Measurements from ENCODE around the gene PPDPF. TPM values are rescaled to one million over a fixed set of nuclear protein-coding genes. Genes with fewer than 3 reads are reported as not detected.

The PPDPF gene
- total RNA-seq, 2 experiments from 2014 or later = 34.9 to 117 TPM

- Histone ChIP-seq H3K36me3 (ENCODE audit: insufficient read depth, low read length) (peaks cover 21% of the 10 kb centered on the region), H2AFZ (ENCODE audit: low read length) (no peak overlapping the region), H3K27ac (ENCODE audit: low read depth, low read length, poor library complexity, severe bottlenecking) (no peak overlapping the region), H3K9me2 (ENCODE audit: insufficient read depth, low read length) (no peaks in the 10 kb centered on the region), H3K4me1 (ENCODE audit: insufficient read depth, low read length, poor library complexity, severe bottlenecking) (peaks cover 11% of the 10 kb centered on the region), H3K79me2 (ENCODE audit: insufficient read depth, low read depth, low read length) (no peaks in the 10 kb centered on the region; the same call in 1 of the 2 replicates), H3K4me3 (ENCODE audit: low read depth, low read length, poor library complexity, severe bottlenecking) (no peak overlapping the region), H3K4me2 (ENCODE audit: low read length) (0 out of 2 replicates have a peak overlapping the region, but pooled peaks have one; percentile 17), H4K20me1 (ENCODE audit: insufficient read depth, low read length) (no peaks in the 10 kb centered on the region), H3K9me3 (ENCODE audit: low read length) (peaks cover 6% of the 10 kb centered on the region; the same call in 1 of the 2 replicates)
- POLR2A ChIA-PET = no interaction called here
- TF ChIP-seq, protein P1, sequence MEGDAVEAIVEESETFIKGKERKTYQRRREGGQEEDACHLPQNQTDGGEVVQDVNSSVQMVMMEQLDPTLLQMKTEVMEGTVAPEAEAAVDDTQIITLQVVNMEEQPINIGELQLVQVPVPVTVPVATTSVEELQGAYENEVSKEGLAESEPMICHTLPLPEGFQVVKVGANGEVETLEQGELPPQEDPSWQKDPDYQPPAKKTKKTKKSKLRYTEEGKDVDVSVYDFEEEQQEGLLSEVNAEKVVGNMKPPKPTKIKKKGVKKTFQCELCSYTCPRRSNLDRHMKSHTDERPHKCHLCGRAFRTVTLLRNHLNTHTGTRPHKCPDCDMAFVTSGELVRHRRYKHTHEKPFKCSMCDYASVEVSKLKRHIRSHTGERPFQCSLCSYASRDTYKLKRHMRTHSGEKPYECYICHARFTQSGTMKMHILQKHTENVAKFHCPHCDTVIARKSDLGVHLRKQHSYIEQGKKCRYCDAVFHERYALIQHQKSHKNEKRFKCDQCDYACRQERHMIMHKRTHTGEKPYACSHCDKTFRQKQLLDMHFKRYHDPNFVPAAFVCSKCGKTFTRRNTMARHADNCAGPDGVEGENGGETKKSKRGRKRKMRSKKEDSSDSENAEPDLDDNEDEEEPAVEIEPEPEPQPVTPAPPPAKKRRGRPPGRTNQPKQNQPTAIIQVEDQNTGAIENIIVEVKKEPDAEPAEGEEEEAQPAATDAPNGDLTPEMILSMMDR (conservative IDR thresholded peaks at IDR 0.05; ENCODE audit: low read length) = no peak
- TF ChIP-seq EZH2phosphoT487 (IDR thresholded peaks at IDR 0.05; ENCODE audit: borderline replicate concordance, low read depth, low read length) = no peak
- intact Hi-C loops (cut with micrococcal nuclease; ENCODE audit: unreplicated experiment) = no loop called here
- no peak for DNase-seq (ENCODE audit: low spot score)
- BruUV-seq (replicated peaks) = no TSS peak
- CTCF ChIA-PET (ENCODE audit: unreplicated experiment) = interaction anchor here (1.0 kb wide), 1 partner anchor 15 kb away, joined by 3 read pairs; the partner anchor contains the start of gene PTK6
Measured at GRCh38 chr20:63522091-63522868, 1.7 kb downstream of the PPDPF start.

- no TSS peak for BruUV-seq (replicated peaks)
- no peak overlapping the region for H3K4me3 ChIP-seq (ENCODE audit: low read depth, low read length, poor library complexity, severe bottlenecking)
- H4K20me1 ChIP-seq (ENCODE audit: insufficient read depth, low read length) = no peaks in the 10 kb centered on the region
- no peak overlapping the region for H3K4me2 ChIP-seq (ENCODE audit: low read length)
- peaks cover 11% of the 10 kb centered on the region for H3K4me1 ChIP-seq (ENCODE audit: insufficient read depth, low read length, poor library complexity, severe bottlenecking)
- H3K79me2 ChIP-seq (ENCODE audit: insufficient read depth, low read depth, low read length) = no peaks in the 10 kb centered on the region; the same call in 1 of the 2 replicates
- ChIA-PET CTCF (ENCODE audit: unreplicated experiment) (no interaction called here), POLR2A (no interaction called here)
- H3K27ac ChIP-seq (ENCODE audit: low read depth, low read length, poor library complexity, severe bottlenecking) = no peak overlapping the region
- no peak for DNase-seq (ENCODE audit: low spot score)
- H3K9me3 ChIP-seq (ENCODE audit: low read length) = peaks cover 6% of the 10 kb centered on the region; the same call in 1 of the 2 replicates
- TF ChIP-seq, protein P1 (conservative IDR thresholded peaks at IDR 0.05; ENCODE audit: low read length) = no peak
- no peak for TF ChIP-seq EZH2phosphoT487 (IDR thresholded peaks at IDR 0.05; ENCODE audit: borderline replicate concordance, low read depth, low read length)
- H3K9me2 ChIP-seq (ENCODE audit: insufficient read depth, low read length) = no peaks in the 10 kb centered on the region
- intact Hi-C loops (cut with micrococcal nuclease; ENCODE audit: unreplicated experiment) = no loop called here
- peaks cover 21% of the 10 kb centered on the region for H3K36me3 ChIP-seq (ENCODE audit: insufficient read depth, low read length)
- no peak overlapping the region for H2AFZ ChIP-seq (ENCODE audit: low read length)
Measured at GRCh38 chr20:63522981-63523611, 2.5 kb downstream of the PPDPF start.

Data from OCI-LY7 (cell line).